Smooth muscle cell (in vitro differentiated cells): Measurements from ENCODE around the gene RUFY1. TPM values are rescaled to one million over a fixed set of nuclear protein-coding genes. Genes with fewer than 3 reads are reported as not detected.
A peak's percentile ranks its signal among the peaks of the same experiment; 100 is the strongest.

Source experiments
- DNase-seq: peaks from one replicate; lab custom pipeline; 2025; ENCODE audit not compliant: unreplicated experiment; lab: John Stamatoyannopoulos, UW
- H2AFZ ChIP-seq: fragments of 200-600 bp; sonication (generic); 2 replicates; pipeline ENCODE4 v1.6.0; 2016; ENCODE audit warnings: antibody characterized with exemption, low read depth, mild to moderate bottlenecking
- H3F3A ChIP-seq: fragments of 200-600 bp; sonication (generic); 2 replicates; pipeline ENCODE4 v1.6.0; 2017; ENCODE audit warnings: antibody characterized with exemption, low read depth
- H3K27ac ChIP-seq: fragments of 200-600 bp; sonication (generic); 2 replicates; pipeline ENCODE4 v1.5.1; 2016; ENCODE audit warnings: low read depth, mild to moderate bottlenecking
- H3K27me3 ChIP-seq: fragments of 200-600 bp; sonication (generic); 2 replicates; pipeline ENCODE4 v1.6.1; 2016; ENCODE audit warnings: low read depth, mild to moderate bottlenecking
- H3K36me3 ChIP-seq: fragments of 200-600 bp; sonication (generic); 2 replicates; pipeline ENCODE4 v1.5.1; 2016; ENCODE audit warnings: low read depth
- H3K4me1 ChIP-seq: fragments of 200-600 bp; sonication (generic); 2 replicates; pipeline ENCODE4 v1.5.1; 2016; ENCODE audit warnings: low read depth
- H3K4me2 ChIP-seq: fragments of 200-600 bp; sonication (generic); 2 replicates; pipeline ENCODE4 v1.6.0; 2016; ENCODE audit warnings: mild to moderate bottlenecking
- H3K4me3 ChIP-seq: fragments of 200-600 bp; sonication (generic); 2 replicates; pipeline ENCODE4 v1.5.1; 2016; ENCODE audit warnings: mild to moderate bottlenecking
- H3K79me2 ChIP-seq: fragments of 200-600 bp; sonication (generic); 2 replicates; pipeline ENCODE4 v1.6.0; 2016; ENCODE audit warnings: low read depth, mild to moderate bottlenecking
- H3K9ac ChIP-seq: fragments of 200-600 bp; sonication (generic); 2 replicates; pipeline ENCODE4 v1.6.0; 2016; ENCODE audit warnings: low read depth
- H3K9me3 ChIP-seq: fragments of 200-600 bp; sonication (generic); replicated peaks from 2 replicates; pipeline ENCODE4 v1.5.1; 2016; ENCODE audit warnings: low read depth
- H4K20me1 ChIP-seq: fragments of 200-600 bp; sonication (generic); 2 replicates; pipeline ENCODE4 v1.6.0; 2016; ENCODE audit warnings: low read depth
- CTCF ChIP-seq: fragments of 200-600 bp; sonication (generic); IDR thresholded peaks from 2 replicates; pipeline ENCODE4 v1.5.1; 2017; ENCODE audit warnings: borderline replicate concordance, mild to moderate bottlenecking, antibody characterized with exemption; ENCODE audit not compliant: insufficient read depth, poor library complexity, severe bottlenecking
- WGBS: methylation state at CpG from one replicate; pipeline ENCODE4 v1.1.7; 2016; ENCODE audit warnings: low lambda C conversion rate; 5-methylcytosine and 5-hydroxymethylcytosine counted together
- polyA plus RNA-seq: library from polyadenylated mRNA; unstranded; fragments of >200 nt; fragmentation: Nextera tagmentation; extraction: Ambion mirVana; gene quantifications from 2 replicates; pipeline ENCODE4 v1.2.1, GENCODE V29; 2016
- total RNA-seq: library from RNA; depleted of rRNA; stranded (reverse); fragments of >200 nt; gene quantifications from 2 replicates; pipeline ENCODE4 v1.2.3, GENCODE V29; 2014

RUFY1 gene
- total and polyA plus RNA-seq, 2 experiments from 2014 or later = 23.8 to 26.4 TPM

DNA sequence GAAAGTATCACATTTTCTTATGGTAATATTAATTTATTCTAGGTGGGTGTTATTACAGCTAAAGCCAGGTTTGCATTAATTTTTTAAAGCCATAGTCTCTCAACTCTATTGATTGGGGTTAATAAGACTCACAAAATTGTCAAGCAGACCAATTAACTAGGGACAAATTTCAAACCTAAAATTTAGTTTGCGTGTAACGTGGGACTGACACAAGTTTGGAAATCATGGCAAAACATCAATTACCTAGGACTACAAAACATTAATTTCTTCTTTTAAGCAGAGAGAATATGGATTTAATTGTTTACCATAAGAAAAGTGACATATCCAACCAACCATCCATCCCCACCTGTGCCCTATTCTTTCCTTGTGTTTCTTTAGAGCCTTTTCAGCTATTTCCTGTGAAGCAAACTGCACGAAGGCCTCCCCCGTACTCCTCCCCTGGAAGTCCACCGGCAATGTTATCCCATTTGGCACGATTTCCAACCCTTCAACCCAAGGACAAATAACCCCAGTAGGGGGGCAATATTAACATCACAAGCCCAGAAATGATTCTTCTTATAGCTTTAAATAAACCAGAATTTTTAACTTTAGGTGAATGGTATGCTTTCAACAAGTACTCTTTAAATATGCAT is 68.7 kb downstream of the RUFY1 start:
- peak overlapping the region; percentile 92 for H3K4me2 ChIP-seq
- H4K20me1 ChIP-seq = peaks cover 90% of the 10 kb centered on the region
- H3F3A ChIP-seq = peaks cover 68% of the 10 kb centered on the region
- H3K4me1 ChIP-seq = peaks cover 34% of the 10 kb centered on the region
- no peak for DNase-seq
- WGBS = 58% methylated on average over 6 of the region's 6 CpGs
- H3K36me3 ChIP-seq = peaks cover 46% of the 10 kb centered on the region
- no peaks in the 10 kb centered on the region for H3K27me3 ChIP-seq
- H3K27ac ChIP-seq = peak overlapping the region; percentile 88
- peak overlapping the region; percentile 99 for H3K9ac ChIP-seq
- peak overlapping the region; percentile 73 for H3K4me3 ChIP-seq
- no peak for TF ChIP-seq CTCF
- H2AFZ ChIP-seq = no peak overlapping the region
- peaks cover 91% of the 10 kb centered on the region for H3K79me2 ChIP-seq
- no peaks in the 10 kb centered on the region for H3K9me3 ChIP-seq

GRCh38 chr5:179619776-179620175 is 69.4 kb downstream of the RUFY1 start:
- Histone ChIP-seq H2AFZ (no peak overlapping the region), H3K27me3 (no peaks in the 10 kb centered on the region), H3K36me3 (peaks cover 39% of the 10 kb centered on the region), H3K4me1 (peaks cover 34% of the 10 kb centered on the region), H3K9ac (peak overlapping the region; percentile 99), H3F3A (peaks cover 62% of the 10 kb centered on the region), H3K4me3 (peak overlapping the region; percentile 73), H3K9me3 (no peaks in the 10 kb centered on the region), H3K4me2 (peak overlapping the region; percentile 92), H3K79me2 (peaks cover 85% of the 10 kb centered on the region), H3K27ac (peak overlapping the region; percentile 88), H4K20me1 (peaks cover 83% of the 10 kb centered on the region)
- DNase-seq = no peak
- no peak for TF ChIP-seq CTCF
- 34% methylated on average over 4 of the region's 4 CpGs for WGBS

DNA sequence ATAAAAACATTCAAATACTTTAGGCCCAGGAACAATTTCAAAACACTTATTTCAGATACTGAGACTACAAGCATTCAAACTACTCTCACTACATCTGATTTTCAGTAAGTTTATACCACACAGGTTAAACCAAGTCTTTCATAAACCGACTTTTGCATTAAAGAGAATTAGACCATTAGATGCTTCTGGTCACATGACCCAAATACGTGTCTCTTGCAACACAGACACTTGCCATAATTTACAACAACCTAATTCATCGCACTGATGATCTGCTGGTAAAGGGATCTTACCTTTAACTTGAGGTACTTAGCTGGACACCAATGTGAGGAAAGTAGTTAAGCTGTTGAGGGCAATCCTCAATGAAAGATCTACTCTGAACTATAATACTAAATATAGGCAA is 69.9 kb downstream of the RUFY1 start:
- Histone ChIP-seq H3K9me3 (no peaks in the 10 kb centered on the region), H3K4me3 (peak overlapping the region; percentile 73), H3K27ac (peak overlapping the region; percentile 88), H3K4me2 (peak overlapping the region; percentile 92), H2AFZ (no peak overlapping the region), H4K20me1 (peaks cover 78% of the 10 kb centered on the region), H3F3A (peaks cover 56% of the 10 kb centered on the region), H3K36me3 (peaks cover 34% of the 10 kb centered on the region), H3K79me2 (peaks cover 80% of the 10 kb centered on the region), H3K9ac (peak overlapping the region; percentile 99), H3K27me3 (no peaks in the 10 kb centered on the region), H3K4me1 (peaks cover 34% of the 10 kb centered on the region)
- TF ChIP-seq CTCF = no peak
- DNase-seq = no peak
- 33% methylated on average over 3 of the region's 3 CpGs for WGBS

GRCh38 chr5:179620703-179621350 is 70.5 kb downstream of the RUFY1 start:
- DNase-seq = no peak
- H3F3A ChIP-seq = peaks cover 51% of the 10 kb centered on the region
- peak overlapping the region; percentile 88 for H3K27ac ChIP-seq
- peaks cover 75% of the 10 kb centered on the region for H3K79me2 ChIP-seq
- peak overlapping the region; percentile 73 for H3K4me3 ChIP-seq
- WGBS = 22% methylated on average over 5 of the region's 5 CpGs
- H2AFZ ChIP-seq = no peak overlapping the region
- peaks cover 34% of the 10 kb centered on the region for H3K4me1 ChIP-seq
- H3K4me2 ChIP-seq = peak overlapping the region; percentile 92
- peaks cover 72% of the 10 kb centered on the region for H4K20me1 ChIP-seq
- no peaks in the 10 kb centered on the region for H3K9me3 ChIP-seq
- no peaks in the 10 kb centered on the region for H3K27me3 ChIP-seq
- H3K9ac ChIP-seq = peak overlapping the region; percentile 99
- peaks cover 29% of the 10 kb centered on the region for H3K36me3 ChIP-seq
- no peak for TF ChIP-seq CTCF
